Anterior cingulate cortex (tissue), 58 donors: ENCODE results near the gene SPNS2.
A peak's percentile ranks its signal among the peaks of the same experiment; 100 is the strongest.

Source experiments
- DNase-seq, 58 donors: peaks; one replicate each; lab custom pipeline; 2025; lab: John Stamatoyannopoulos, UW

The SPNS2 gene

DNA sequence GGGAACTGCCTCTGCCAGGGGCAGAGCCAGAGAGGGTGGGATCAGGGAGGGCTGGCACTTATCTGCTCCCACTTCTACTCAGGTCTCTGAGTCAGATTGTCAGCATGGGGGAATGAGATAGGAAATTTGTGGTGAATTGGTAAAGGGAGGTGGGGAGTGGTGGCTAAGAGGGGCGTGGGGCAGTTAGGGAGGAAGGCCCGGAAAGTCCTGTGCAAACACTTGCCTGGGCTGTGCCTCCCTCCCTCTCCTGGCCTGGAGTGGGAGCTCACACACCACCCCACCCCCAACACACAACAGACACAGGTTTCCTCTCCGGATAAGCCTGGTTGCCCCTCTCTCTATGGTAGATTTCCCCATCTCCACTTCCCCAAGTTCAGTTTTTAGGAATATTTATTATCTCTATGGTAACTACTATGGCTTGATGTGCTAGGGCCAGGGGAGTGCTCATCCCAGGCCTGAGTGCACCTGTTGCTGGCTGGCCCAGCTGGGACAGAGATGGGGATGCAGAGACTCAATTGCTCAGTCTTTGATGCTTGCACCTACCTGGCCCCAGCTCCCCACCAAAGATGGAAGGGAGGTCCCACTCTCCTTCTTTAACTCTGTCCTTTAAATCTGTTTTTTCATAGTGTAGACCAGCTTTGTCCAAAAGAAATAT, 2.7 kb downstream of the SPNS2 start:
- DNase-seq = no peak

DNA sequence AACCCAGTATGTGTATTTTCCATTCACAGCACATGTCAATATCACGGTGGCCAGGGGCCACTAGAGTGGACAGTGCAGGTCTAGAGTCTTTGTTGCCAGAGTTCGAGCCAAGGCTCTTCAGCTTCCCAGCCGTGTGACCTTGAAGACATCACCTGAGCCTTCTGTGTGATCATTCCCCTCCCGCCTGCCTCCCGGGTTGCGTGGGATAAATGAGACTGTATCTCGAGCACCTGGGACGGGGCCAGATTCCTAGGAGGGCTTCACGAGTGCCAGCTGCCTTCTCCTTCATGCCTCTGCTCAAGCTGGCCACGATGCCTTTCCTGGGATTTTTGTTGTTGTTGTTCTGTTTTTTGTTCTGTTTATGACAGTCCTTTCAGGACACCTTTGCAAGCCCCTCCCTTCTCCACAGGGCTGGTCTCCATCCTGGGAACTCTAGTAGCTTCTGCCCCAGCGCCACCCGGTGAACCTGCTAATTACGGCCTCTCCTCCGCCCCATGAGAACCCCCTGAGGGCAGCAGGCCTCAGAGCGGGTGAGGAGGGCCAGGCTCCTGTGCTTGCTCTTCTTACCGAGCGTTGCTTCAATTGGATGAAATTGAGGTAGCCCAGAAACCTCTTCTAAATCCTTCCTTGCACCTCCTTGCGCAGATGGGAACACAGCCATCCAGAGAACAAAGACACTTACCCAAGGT, 3.9 kb downstream of the SPNS2 start:
- DNase-seq = no peak

DNA sequence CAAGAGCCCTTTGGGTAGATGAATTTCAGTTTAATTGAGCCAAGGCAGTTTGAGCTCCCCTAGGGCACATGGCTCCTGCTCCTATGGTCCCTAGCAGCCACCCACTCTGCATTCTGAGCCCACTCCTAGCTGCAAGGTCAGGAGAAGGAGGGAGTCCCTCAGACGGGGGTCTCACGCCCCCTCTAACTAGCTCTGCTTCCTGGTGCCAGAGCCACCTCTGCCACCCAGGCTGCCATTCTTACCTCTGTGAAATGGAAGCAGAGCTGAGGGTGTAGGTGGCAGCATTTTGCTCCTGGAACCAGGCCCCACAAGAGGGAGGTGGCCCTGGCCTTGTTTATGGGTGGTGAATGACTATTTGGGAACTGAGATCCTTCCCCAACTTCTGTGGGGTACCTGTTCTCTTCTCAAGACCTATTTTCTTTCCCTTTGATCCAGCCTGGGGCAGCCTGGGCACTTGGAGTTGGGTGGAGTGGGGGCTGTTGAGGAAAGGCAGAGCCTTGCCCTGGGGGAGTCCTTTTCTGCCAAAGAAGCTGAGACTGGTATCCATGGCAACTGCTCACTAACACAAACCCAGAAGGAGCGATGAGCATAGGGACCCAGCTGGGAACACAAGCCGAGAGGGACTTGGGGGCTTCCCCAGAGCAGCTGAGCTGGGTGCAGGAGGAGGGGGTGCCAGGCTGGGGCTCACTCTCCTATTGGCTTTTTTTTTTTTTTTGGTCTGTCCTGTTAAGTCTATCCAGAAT, 4.8 kb downstream of the SPNS2 start:
- DNase-seq = peak in 7 of 58 donors; percentile 17 to 33 (median 27)

DNA sequence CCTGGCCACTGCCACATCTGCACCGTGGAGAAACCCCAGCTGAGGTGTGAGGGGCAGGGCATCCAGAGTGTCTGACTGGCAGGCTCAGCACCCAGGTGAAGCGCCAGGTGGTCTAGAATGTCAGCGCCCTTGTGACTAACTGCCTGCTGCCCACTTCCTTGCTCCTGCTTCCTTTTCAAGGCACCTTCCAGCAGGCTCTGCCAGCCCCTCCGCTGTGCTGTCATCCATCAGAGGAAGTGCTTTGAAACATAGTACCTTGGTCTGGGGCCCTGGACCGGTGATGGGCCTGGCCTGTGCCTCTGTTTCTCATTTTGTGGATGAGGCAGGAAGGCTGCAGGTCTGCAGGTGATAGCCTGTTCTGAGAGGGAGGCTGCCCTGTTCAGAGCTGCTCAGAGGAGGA, 5.5 kb downstream of the SPNS2 start:
- no peak for DNase-seq

DNA sequence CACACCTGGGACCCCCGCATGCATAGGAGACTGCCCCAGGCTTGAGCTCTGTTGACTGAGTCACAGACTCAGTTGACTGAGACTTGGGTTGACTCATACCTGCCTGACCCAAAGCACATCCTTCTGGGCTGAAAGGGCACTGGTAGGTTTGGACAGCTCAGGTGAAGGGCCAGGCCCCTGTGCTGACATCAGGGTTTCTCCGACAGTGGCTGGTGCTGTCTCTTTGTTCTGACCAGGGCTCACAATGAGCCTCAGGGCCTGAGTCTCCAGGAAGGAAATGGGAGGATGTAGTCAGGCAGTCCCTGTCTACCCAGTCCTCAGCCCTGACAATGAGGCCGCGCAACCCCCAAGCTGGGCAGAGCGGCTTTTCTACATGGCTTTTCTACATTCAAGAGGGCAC, 6.5 kb downstream of the SPNS2 start:
- no peak for DNase-seq

DNA sequence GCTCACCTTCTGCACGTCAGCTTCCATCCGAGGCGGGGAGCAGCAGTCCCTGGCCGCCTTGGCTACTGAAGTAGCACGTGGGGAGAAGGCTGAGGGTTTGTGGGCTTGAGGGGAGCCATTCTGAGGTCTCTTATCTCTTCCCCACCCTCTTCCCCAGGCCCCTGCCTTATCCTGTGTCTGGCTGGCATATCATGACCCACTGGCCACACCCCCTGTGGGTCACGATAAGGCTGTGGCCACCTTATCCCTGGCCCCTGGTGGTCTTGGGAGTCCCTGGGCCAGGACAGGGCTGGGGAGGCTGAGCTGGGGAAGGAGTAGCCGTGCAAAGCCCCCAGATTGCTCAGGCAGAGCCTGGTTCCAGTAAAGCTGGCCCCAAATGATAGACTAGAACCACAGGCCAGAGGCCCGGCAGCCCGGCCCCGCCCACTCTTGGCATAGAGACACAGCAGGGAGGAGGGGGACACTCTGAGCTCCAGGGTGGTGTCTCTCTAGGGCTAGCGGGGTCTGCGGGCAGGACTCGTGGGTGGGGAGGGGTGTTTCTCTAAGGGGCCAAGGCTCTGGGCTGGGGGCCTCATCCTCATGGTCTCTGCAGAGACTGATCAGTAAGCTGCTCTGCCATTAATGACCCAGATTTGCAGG, 7.6 kb downstream of the SPNS2 start:
- DNase-seq = no peak

DNA sequence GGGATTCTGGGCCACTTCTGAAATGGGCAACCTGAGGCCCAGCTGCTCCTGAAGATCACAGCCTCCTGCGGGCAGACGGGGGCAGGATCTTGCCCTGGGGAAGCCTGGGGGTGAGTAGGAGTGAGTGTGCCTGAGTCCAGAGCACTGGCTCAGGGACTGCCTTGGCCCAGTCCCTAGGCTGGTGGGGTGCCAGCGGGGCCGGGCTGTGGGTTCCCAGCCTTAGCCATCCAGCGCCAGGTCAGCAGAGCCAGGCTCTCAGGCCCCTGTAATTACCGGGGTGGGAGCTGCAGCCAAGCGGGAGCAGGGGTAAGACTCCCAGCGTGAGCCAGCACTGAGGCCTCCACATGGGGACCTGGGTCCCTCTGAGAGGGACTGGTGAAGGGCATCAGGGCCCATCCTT, 8.2 kb downstream of the SPNS2 start:
- DNase-seq = peak in 11 of 58 donors; percentile 8 to 49 (median 31)

DNA sequence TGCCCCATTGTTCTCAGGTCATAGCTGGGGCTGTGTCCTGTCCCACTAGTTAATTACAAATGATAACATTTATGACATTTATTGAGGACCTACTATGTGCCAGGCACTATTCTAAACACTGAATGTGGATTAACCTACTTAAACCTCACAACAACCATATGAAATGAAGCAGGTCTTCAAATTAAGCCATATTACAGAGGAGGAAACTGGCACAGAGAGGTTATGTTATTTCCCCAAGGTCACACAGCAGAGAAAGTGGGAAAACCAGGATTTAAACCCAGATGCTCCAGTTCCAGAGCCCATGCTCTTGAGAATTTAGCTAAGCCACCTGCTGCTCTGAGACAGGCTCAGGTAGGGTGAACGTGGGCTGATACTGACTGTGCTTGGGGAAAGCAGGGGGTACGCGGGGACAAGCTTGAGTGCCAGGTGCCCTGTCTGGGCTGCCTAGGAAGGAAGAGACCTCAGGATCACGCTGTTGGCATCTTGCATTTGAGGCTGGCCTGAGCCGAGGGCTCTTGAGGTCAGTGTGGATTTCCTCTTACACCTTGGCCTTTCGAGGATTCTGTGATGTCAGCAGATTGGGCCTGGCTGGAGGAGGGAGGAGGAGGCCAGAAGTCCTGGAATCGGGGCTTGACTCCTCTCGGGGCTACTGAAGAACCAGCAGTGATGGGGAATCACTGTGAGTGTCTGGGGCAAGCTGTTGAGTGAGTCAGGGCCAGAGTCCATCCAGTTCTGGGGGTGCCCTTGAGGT, 8.9 kb downstream of the SPNS2 start:
- DNase-seq = no peak

DNA sequence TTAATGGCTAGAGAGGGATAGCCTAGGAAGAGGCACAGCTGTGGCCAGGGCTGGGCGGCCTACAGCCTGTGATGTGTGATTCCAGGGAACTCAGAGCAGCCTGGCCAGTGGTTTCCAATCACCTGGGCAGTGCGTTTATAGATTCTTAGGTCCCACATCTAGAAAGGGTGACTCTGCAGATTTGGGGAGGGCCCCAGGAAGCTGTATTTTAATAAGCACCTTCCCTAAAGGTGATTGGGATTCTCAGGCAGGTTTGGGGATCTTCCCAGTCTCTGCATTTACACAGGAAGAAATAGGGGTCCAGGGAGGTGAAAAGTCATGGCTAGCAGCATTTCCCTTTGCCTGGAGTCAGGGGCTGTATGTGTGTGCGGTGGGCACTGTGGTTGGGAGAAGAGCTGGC, 9.5 kb downstream of the SPNS2 start:
- DNase-seq = no peak

DNA sequence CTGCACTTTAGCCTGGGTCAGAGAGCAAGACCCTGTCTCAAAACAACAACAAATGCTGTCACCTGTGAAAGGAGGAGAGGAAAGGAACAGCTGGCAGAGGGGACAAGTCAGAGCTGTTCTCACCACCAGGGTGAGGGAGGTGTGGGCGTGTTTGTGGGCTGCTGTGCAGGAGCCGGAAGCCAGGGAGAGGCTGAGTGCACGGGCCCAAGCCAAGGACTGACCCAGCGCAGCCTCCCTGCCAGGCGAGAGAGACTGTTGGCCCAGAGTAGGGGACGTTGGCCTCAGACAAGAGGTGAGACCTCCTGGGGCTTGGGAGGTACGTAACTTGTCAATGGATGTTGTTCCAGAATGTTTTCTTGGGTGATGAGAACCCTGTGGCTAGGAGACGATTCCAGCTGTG, 10.7 kb downstream of the SPNS2 start:
- DNase-seq = peak in 1 of 58 donors; percentile 20

DNA sequence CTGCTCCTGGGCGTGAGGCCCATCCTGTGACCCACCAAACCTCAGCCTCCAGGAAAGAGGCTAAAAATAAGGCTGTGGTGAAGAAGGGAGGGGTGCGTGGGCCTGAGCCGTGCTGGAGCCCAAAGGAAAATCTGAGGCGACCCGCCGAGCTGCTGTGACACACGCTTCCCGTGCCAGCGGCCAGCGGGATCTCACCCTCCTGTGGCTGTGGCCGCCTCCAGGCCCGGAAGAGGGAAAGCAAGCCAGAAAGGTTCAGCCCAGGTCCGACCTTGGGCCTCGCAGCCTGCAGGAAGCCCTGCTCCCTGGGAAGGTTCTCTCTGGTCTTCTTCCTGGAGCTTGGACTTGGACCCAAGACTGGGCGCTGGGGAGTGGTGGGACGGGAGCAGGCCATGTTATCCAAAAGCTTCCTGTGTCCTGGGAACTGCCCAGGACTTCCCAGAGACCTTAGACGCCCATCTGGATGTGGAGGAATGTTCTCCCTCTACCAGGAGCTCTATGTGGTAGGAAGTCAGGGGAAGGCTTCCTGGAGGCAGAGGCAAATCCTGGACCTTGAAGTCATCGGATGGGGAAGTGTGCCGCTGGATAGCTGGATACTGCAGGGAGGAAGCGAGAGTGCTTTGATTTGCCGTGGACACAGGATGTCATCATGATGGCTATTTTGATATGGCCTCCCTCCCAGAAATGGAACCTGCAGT, 11.4 kb downstream of the SPNS2 start:
- DNase-seq = peak in 4 of 58 donors; percentile 18 to 42 (median 26)

DNA sequence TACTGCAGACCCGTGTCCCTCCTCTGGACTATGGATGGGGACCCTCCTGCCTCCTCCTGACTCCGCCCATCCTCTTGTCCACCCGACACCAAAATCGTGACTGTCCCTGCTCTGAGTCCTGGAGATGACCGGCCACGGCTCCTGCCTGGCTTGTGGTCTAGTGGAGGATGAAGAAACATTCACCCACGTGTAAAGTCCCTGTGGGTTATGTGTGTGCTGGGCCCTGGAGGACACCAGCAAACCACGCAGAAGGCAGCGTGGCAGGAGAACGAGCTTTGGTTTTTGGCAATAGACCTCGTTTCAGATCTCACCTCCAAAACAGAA, 11.9 kb downstream of the SPNS2 start:
- peak in 6 of 58 donors; percentile 22 to 60 (median 42) for DNase-seq

DNA sequence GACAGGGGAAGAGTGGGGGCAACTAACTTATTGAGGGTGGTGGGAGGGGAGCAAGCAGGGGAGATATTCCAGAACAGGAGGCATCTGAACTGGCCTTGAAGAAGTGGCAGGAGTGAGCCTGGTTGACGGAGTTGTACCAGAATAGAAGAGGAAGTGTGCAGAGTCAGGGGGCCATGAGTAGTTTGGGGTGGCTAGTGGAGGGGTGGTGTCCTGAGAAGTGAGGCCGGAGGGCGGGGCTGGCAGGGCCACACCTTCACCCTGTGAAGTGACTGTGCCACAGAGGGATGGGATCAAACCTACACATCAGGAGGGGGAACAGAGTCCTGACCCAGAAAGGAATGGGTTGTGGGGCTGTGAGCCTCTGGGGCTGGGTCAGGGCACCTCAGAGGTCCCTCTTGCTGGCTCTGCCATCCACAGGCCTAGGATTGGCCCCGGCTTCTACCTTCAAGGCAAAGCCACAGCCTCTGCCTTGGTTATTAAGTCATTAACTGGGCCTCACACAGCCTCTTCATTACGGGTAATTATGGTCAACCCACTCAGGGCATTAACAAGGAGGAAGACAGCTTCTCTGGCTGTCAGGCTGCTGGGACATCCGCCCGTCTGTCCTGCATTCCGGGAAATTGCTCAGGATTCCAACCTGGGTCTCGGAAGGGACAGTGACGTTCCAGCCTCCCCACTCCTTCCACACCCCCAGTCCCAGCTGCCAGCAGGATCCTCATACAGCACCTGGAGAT, 12.7 kb downstream of the SPNS2 start:
- DNase-seq = peak in 1 of 58 donors; percentile 4

DNA sequence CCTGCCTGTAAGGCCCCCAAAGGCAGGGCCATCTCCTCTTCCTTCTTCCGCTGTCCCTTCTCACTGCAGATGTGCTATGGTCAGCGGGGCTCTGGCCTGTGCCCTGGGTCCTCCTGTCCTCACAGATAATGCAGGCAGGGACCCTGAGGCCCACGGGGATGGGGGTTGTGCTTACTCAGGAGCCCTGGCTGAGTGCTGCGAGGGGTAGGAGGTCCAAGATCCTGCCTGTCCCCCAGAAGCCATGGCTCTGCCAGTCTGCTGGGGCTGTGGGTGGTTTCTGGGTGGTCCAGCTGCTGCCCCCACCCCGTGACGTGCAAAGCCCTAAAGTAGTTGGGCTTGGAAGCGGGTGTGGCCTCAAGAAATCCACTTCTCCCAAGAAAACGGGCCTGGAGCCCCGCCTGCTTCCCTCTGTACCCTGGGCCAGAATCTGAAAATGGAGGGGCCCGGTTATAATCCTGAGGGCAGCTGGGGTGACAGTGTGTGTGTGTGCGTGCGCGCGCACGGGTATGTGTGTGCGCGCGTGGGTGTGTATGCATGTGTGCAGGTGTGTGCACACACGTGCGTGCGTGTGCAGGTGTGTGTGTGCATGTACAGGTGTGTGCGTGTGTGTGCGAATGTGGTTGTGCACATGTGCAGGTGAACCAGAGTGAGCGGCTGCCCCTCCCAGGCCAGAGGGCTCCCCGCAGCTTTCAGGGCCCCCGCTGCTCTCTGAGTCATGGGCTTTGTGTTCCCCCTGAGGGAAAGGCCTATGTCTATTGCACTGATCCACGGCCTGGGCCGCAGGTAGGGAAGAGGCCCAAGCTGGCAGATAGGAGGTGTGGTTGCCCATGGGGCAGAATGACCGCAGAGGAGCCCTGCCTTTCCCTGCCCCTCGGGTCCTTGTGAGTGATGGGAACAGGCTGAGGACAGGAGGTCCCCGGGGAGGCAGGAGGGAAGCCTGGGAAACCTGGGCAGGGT, 13.8 kb downstream of the SPNS2 start:
- no peak for DNase-seq

DNA sequence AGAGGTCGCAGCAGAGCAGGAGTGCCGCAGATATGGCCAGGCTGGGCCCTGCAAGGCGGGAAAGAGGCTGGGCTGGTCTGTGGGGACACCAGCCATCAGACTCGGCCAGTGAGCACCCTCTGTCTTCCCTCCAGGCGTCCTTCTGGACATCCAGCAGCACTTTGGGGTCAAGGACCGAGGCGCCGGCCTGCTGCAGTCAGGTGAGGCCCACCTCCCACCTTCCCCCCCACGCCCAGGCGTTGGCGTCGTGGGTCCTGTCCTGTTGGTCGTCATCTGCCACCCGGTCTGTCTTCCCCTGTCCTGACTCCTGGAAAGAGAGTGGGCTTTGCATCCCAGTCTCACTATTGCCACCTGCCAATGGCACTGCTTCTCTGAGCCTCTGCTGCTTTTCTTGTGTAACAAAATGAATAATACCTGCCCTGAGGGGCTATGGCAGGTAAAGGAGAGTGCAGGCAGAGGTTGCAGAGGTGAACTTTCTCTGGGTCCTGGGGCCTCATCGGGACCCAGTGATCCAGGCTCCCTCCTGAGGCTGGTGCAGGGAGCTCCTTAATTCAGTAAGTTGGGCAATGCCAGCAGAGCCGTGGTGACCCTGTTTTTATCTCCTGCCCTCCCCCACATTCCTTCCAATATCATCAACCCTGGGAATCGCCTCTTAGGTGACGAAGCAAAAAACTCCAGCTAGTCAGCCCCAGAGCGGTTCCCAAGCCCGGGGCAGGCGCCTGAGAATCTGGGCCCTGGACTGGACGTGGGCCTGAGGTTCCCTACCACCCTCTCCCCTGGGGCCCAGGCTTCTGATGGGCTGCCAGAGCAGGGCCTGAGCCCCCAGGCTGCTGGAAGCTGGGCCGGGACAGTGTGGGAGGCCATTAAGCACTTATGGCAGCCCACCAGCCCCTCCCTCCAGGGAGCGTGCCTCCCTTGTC, 14.7 kb downstream of the SPNS2 start:
- DNase-seq = no peak

DNA sequence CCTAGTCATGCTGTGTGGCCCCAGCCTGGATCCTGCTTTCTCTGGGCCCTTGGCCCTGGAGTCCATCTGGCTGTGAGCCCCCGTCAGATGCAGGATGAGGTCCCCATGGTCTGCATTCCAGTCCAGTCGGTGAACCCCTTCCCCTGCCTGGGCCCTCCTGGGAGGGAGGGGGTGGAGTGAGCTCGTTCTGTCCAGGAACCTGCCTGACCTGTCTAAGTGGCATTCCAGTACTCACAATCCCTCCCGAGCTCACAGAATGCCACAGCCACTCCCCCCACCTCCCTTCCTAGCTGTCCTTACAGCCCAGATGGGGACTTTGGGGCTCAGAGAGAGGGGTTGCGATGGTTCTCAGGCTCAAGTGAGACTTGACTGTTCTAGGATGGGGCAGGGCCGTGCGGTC, 15.5 kb downstream of the SPNS2 start:
- no peak for DNase-seq

DNA sequence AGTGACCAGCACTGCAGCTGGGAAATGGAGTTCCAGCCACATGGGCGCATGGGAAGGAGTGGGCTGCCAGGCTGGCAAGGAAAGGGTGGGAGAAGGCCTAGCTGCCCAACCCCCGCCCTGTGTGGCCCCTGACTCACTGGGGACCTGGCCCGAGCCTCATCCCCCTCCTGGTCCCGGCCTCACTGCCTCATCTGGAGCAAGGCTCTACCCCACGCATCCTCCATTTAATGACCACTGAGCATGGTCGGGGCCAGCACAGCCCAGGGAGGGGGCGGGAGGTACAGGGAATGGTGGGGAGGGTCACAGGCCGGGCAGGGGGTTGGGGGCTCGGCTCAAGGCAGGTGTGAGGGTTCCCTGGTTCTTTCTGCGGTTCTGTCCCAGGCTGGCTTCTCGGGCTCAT, 16.1 kb downstream of the SPNS2 start:
- no peak for DNase-seq
